Measurements from ENCODE around the gene CRTC3.

DNA sequence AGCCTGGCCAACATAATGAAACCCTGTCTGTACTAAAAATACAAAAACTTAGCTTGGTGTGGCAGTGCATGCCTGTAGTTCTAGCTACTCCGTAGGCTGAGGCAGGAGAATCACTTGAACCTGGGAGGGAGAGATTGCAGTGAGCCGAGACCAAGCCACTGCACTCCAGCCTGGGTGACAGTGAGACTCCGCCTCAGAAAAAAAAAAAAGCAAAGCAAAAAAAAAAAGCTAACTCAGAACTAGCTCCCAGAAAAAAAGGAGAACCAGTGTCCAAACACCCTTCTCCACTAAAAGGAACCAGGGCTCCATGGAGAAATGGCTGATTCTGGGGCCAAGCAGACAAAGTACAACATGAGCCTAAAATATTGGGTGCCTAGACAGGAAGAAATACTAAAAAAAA, 16.7 kb upstream of the CRTC3 start:
- no peak for TF ChIP-seq POLR2A (IDR thresholded peaks at IDR 0.05; ENCODE audit: low read depth)
- TF ChIP-seq, protein P1, sequence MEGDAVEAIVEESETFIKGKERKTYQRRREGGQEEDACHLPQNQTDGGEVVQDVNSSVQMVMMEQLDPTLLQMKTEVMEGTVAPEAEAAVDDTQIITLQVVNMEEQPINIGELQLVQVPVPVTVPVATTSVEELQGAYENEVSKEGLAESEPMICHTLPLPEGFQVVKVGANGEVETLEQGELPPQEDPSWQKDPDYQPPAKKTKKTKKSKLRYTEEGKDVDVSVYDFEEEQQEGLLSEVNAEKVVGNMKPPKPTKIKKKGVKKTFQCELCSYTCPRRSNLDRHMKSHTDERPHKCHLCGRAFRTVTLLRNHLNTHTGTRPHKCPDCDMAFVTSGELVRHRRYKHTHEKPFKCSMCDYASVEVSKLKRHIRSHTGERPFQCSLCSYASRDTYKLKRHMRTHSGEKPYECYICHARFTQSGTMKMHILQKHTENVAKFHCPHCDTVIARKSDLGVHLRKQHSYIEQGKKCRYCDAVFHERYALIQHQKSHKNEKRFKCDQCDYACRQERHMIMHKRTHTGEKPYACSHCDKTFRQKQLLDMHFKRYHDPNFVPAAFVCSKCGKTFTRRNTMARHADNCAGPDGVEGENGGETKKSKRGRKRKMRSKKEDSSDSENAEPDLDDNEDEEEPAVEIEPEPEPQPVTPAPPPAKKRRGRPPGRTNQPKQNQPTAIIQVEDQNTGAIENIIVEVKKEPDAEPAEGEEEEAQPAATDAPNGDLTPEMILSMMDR (IDR thresholded peaks at IDR 0.05), result no peak
- TF ChIP-seq POLR2AphosphoS5 (IDR thresholded peaks at IDR 0.05), result no peak
- no peak for TF ChIP-seq EP300 (IDR thresholded peaks at IDR 0.05)

Data from esophagus muscularis mucosa (tissue), 4 donors.